Heart left ventricle (tissue), 16 donors: ENCODE data around the gene DCLK3. TPM values are rescaled to one million over a fixed set of nuclear protein-coding genes. Genes with fewer than 3 reads are reported as not detected.

Experiments used
- ATAC-seq, 4 donors: fragments of 200-7000 bp; cut with Tn5 transposase; one replicate each; pipeline ENCODE4 v1.9.1; 2020 to 2022; ENCODE audit warnings: moderate library complexity in 4 of 4, mild to moderate bottlenecking in 3 of 4, moderate number of reproducible peaks in 1 of 4
- DNase-seq, 5 donors: peaks; one replicate each; pipeline ENCODE4 v3.0.0-alpha.2; 2020
- H3K27ac ChIP-seq, 12 donors: fragments of 200-600 bp; sonication (generic) in 4 of 12; one replicate each; pipeline versions ENCODE4 v1.5.0 to v1.8.0; 2016 to 2022; ENCODE audit warnings: mild to moderate bottlenecking in 2 of 12
- H3K27me3 ChIP-seq, 9 donors: fragments of 200-600 bp; sonication (generic) in 2 of 9; one replicate each; pipeline versions ENCODE4 v1.5.1 to v1.8.0; 2016 to 2022; ENCODE audit warnings: mild to moderate bottlenecking in 3 of 9
- H3K36me3 ChIP-seq, 9 donors: fragments of 200-600 bp; sonication (generic) in 2 of 9; one replicate each; pipeline versions ENCODE4 v1.5.0 to v1.8.0; 2018 to 2022; ENCODE audit warnings: mild to moderate bottlenecking in 2 of 9
- H3K4me1 ChIP-seq, 12 donors: fragments of 200-600 bp; sonication (generic) in 4 of 12; one replicate each; pipeline versions ENCODE4 v1.5.0 to v1.8.0; 2016 to 2022; ENCODE audit warnings: mild to moderate bottlenecking in 3 of 12
- H3K4me3 ChIP-seq, 12 donors: fragments of 200-600 bp; sonication (generic) in 4 of 12; one replicate each; pipeline versions ENCODE4 v1.5.0 to v1.8.0; 2017 to 2022; ENCODE audit warnings: mild to moderate bottlenecking in 9 of 12, moderate library complexity in 4 of 12
- H3K9me3 ChIP-seq, 12 donors: fragments of 200-600 bp; sonication (generic) in 4 of 12; one replicate each; pipeline versions ENCODE4 v1.5.0 to v1.8.0; 2016 to 2022; ENCODE audit warnings: mild to moderate bottlenecking in 1 of 12
- POLR2A ChIP-seq, 2 donors: fragments of 450-650 bp; IDR thresholded peaks; one replicate each; pipeline ENCODE4 v1.6.1; 2017; ENCODE audit warnings: antibody characterized with exemption in 2 of 2, mild to moderate bottlenecking in 2 of 2, moderate library complexity in 2 of 2
- WGBS, 4 donors: extraction: QIAGEN DNeasy Blood & Tissue Kit in 2 of 4; methylation state at CpG; one replicate each; pipeline versions ENCODE4 v1.1.5 to v1.1.7; 2013 to 2018; 5-methylcytosine and 5-hydroxymethylcytosine counted together
- intact Hi-C, 10 donors: fragments of 100-400 bp; cut with DNase I; formaldehyde crosslinking; loops; one replicate each; pipeline versions ENCODE4 v1.11.1 to v1.14.2; 2022
- polyA plus RNA-seq, 2 donors: library from polyadenylated mRNA; stranded (reverse); fragments of 200-250 nt; gene quantifications; one replicate each; pipeline ENCODE4 v1.2.3, GENCODE V29; 2013
- total RNA-seq, 9 donors: library from RNA; depleted of rRNA in 2 of 9; stranded (reverse); fragments of >200 nt in 2 of 9; fragmentation: NEBNext Ultra II Directional in 3 of 9; extraction: Animal tissue kit (Norgen Biotek cat#: 25700) in 3 of 9; gene quantifications; one replicate each; pipeline versions ENCODE4 v1.1.0 to v1.2.4, GENCODE V29; 2016 to 2023
- TF ChIP-seq, protein P1 (sequence below), 12 donors: fragments of 200-600 bp; sonication (generic) in 4 of 12; IDR thresholded peaks; one replicate each; pipeline versions ENCODE4 v1.5.0 to v1.8.0; 2018 to 2022; ENCODE audit warnings: antibody characterized with exemption in 12 of 12, mild to moderate bottlenecking in 5 of 12
- donor health status: ischemic (EF 13 %, LVEDD 7.1; RV severe dilation, severe dysfunction).
- donor health status: healthy with polysubstance abuse.
- donor health status: DM: no; HTN: yes; CAD: no.
- donor health status: DM: no; HTN: no; CAD: no.
- donor health status: ischemic (EF 25% LVEDD 6.9; RV normal size, moderate dysfunction).
- donor health status: ischemic (EF 25% LVEDD 5.7; RV mildly dilated, moderate dysfunction).
- donor health status: healthy.
- donor health status: DM: yes; HTN: yes; CAD: no.
- donor health status: ischemic (EF 35%, LVEDD 5.7; RV mildly dilated, moderate dysfunction).
- donor health status: nonischemic (EF 11% LVEDD 7.7; RV severe dilation, severe dysfunction).
- donor health status: DM: yes; HTN: yes; CAD: no.
- donor health status: PGD.
- donor health status: ischemic (EF 29% LVEDD 5.4; RV normal size, mild dysfunction).
- donor health status: nonischemic (EF 23%, LVEDD 6.1; RV moderate dilation, normal function).

Gene DCLK3
- total and polyA plus RNA-seq, 11 donors, result 0.08 to 0.48 (median 0.15) TPM; not detected in 1

GRCh38 chr3:36811768-36812167 lies 47.4 kb upstream of the DCLK3 start:
- no peaks in the 10 kb centered on the region for H3K9me3 ChIP-seq
- TF ChIP-seq, protein P1, sequence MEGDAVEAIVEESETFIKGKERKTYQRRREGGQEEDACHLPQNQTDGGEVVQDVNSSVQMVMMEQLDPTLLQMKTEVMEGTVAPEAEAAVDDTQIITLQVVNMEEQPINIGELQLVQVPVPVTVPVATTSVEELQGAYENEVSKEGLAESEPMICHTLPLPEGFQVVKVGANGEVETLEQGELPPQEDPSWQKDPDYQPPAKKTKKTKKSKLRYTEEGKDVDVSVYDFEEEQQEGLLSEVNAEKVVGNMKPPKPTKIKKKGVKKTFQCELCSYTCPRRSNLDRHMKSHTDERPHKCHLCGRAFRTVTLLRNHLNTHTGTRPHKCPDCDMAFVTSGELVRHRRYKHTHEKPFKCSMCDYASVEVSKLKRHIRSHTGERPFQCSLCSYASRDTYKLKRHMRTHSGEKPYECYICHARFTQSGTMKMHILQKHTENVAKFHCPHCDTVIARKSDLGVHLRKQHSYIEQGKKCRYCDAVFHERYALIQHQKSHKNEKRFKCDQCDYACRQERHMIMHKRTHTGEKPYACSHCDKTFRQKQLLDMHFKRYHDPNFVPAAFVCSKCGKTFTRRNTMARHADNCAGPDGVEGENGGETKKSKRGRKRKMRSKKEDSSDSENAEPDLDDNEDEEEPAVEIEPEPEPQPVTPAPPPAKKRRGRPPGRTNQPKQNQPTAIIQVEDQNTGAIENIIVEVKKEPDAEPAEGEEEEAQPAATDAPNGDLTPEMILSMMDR (IDR thresholded peaks at IDR 0.05), result no peak
- no peak for TF ChIP-seq POLR2A (IDR thresholded peaks at IDR 0.05)
- H3K36me3 ChIP-seq, result no peaks in the 10 kb centered on the region
- 91 to 94% (median 93%) methylated on average over 2 of the region's 2 CpGs for WGBS, 4 donors
- no peak overlapping the region for H3K4me3 ChIP-seq
- H3K27ac ChIP-seq, result no peak overlapping the region
- no peak for DNase-seq
- peaks cover 0 to 12% (median 0%) of the 10 kb centered on the region in 12 donors for H3K4me1 ChIP-seq
- no peak for ATAC-seq
- H3K27me3 ChIP-seq, result peaks cover 0 to 2% (median 0%) of the 10 kb centered on the region in 9 donors
- intact Hi-C loops, result no loop called here

DNA sequence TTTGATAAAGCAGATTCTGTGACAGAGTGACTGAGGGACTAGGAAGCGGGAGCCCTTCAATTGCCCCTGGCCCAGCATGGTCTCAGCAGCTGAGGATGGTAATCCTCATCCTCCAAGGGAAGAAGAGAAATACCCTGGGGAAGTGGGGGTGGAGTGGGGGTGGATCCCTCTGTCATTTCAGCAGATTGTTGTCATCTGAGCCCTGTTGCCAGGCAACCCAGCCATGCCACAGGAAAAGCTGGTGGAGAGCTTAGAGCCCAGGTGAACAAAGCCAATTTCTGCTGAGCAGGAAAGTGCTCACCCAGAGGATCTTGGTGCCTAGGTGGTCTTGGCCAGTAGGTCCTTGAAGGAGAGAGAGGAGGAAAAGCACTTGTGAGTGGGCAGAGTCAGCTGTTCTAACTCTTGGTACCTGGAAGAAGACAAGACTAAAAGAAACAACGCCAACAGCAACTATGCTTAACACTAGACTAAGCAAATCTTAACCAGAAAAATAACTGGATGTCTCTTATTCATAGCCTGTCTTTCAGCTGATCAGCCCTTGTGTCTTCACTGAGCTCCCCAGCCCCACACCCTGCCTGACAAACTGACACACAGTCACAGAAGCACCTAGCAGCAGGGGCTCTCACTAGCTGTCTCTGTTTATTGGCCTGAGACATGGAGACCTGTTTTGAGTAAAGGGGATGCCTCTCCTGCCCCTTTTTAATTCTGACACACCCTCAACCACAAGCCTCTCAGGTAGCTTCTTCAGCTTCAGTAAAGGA lies 40.1 kb upstream of the DCLK3 start:
- intact Hi-C loops, result no loop called here
- WGBS, 4 donors, result 92 to 98% (median 95%) methylated on average over 2 of the region's 2 CpGs
- no peak for TF ChIP-seq POLR2A (IDR thresholded peaks at IDR 0.05)
- TF ChIP-seq, protein P1 (IDR thresholded peaks at IDR 0.05), result no peak

DNA sequence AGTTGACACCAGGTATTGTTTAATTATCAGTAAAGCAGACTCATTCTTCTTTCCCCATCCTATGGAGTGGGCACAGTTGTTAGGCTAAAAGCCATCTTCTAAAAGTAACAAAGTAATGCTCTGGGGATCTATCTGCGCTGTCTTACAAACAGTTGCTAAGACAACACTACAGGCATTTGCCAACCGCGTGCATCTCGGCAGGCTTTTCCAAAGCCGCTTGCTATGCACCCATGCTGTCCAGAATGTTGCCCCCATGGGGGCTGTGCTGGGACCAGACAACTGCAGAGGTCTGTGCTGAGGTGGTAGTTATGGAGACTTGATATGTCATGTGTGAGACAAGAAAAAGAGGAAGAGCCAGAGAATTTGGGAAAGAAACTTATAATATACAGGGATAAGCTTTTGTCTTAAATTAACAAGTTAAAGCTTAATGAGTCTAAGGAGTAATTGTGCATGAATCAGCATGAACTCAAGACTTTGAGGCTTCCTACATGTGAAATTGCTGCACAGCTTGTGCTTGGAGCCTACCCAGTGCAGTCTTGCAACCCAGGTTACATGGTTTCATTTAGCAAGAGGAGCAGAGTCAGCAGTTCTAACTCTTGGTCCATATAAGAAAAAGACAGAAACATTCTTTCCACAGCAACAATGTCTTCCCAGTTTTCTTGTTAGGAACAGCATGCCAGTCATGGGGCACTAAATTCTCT lies 38.9 kb upstream of the DCLK3 start:
- intact Hi-C loops, result no loop called here

More for the DNA sequence above, 40.1 kb upstream of the DCLK3 start:
- Histone ChIP-seq H3K27ac (no peak overlapping the region), H3K4me3 (no peak overlapping the region), H3K9me3 (peaks cover 0 to 22% (median 10%) of the 10 kb centered on the region in 12 donors), H3K4me1 (no peaks in the 10 kb centered on the region), H3K36me3 (no peaks in the 10 kb centered on the region), H3K27me3 (peaks cover 0 to 2% (median 0%) of the 10 kb centered on the region in 9 donors)
- ATAC-seq (no peak), DNase-seq (no peak)

More for the DNA sequence above, 38.9 kb upstream of the DCLK3 start:
- Histone ChIP-seq H3K27me3 (peaks cover 0 to 2% (median 0%) of the 10 kb centered on the region in 9 donors), H3K27ac (no peak overlapping the region), H3K9me3 (peaks cover 0 to 22% (median 10%) of the 10 kb centered on the region in 12 donors), H3K36me3 (no peaks in the 10 kb centered on the region), H3K4me3 (no peak overlapping the region), H3K4me1 (no peaks in the 10 kb centered on the region)
- TF ChIP-seq, protein P1 (IDR thresholded peaks at IDR 0.05), result no peak
- no peak for TF ChIP-seq POLR2A (IDR thresholded peaks at IDR 0.05)
- DNase-seq (no peak), ATAC-seq (no peak)
- 95 to 100% (median 97%) methylated on average over 5 of the region's 5 CpGs for WGBS, 4 donors
